BE2C (cell line): ENCODE results near the gene KRTAP4-8.

Source experiments
- DNase-seq: peaks from one replicate; pipeline ENCODE4 v3.0.0-alpha.2; 2020
- H3K27me3 ChIP-seq: fragments of 250-450 bp; sonication (Bioruptor Pico); 2 replicates; pipeline ENCODE4 v1.5.1; 2020; ENCODE audit warnings: mild to moderate bottlenecking
- H3K36me3 ChIP-seq: fragments of 250-450 bp; sonication (Bioruptor Pico); 2 replicates; pipeline ENCODE4 v1.5.1; 2020; ENCODE audit warnings: mild to moderate bottlenecking
- H3K4me1 ChIP-seq: fragments of 250-450 bp; sonication (Bioruptor Pico); 2 replicates; pipeline ENCODE4 v1.5.1; 2020
- H3K4me3 ChIP-seq: 2 replicates; pipeline ENCODE4 v1.5.1; 2011; ENCODE audit warnings: low read depth, low read length
- H3K9me3 ChIP-seq: fragments of 250-450 bp; sonication (Bioruptor Pico); 2 replicates; pipeline ENCODE4 v1.5.1; 2020
- TF ChIP-seq, protein P1 (sequence below): IDR thresholded peaks from 2 replicates; pipeline ENCODE4 v1.5.1; 2012; ENCODE audit warnings: mild to moderate bottlenecking, low read depth, low read length

The KRTAP4-8 gene

GRCh38 chr17:41054025-41054424 is 43.9 kb downstream of the KRTAP4-8 start:
- no peak overlapping the region for H3K4me3 ChIP-seq
- no peaks in the 10 kb centered on the region for H3K9me3 ChIP-seq
- TF ChIP-seq, protein P1, sequence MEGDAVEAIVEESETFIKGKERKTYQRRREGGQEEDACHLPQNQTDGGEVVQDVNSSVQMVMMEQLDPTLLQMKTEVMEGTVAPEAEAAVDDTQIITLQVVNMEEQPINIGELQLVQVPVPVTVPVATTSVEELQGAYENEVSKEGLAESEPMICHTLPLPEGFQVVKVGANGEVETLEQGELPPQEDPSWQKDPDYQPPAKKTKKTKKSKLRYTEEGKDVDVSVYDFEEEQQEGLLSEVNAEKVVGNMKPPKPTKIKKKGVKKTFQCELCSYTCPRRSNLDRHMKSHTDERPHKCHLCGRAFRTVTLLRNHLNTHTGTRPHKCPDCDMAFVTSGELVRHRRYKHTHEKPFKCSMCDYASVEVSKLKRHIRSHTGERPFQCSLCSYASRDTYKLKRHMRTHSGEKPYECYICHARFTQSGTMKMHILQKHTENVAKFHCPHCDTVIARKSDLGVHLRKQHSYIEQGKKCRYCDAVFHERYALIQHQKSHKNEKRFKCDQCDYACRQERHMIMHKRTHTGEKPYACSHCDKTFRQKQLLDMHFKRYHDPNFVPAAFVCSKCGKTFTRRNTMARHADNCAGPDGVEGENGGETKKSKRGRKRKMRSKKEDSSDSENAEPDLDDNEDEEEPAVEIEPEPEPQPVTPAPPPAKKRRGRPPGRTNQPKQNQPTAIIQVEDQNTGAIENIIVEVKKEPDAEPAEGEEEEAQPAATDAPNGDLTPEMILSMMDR, result no peak
- no peaks in the 10 kb centered on the region for H3K4me1 ChIP-seq
- H3K36me3 ChIP-seq, result no peaks in the 10 kb centered on the region
- no peak for DNase-seq
- H3K27me3 ChIP-seq, result no peaks in the 10 kb centered on the region

DNA sequence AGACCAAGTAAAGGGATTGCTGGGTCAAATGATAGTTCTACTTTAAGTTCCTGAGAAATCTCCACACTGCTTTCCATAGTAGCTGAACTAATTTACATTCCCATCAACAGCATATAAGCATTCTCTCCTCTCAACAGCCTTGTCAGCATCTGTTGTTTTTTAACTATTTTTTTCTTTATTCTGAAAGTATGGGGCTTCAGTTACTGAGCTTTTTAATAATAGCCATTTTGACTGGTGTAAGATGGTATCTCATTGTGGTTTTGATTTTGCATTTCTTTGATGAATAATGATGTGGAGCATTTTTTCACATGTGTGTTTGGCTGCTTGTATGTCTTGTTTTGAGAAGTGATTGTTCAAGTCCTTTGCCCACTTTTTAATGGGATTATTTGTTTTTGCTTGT is 45.4 kb downstream of the KRTAP4-8 start:
- TF ChIP-seq, protein P1, result no peak
- Histone ChIP-seq H3K4me3 (no peak overlapping the region), H3K9me3 (no peaks in the 10 kb centered on the region), H3K4me1 (no peaks in the 10 kb centered on the region), H3K36me3 (no peaks in the 10 kb centered on the region), H3K27me3 (no peaks in the 10 kb centered on the region)
- DNase-seq, result no peak

- Histone ChIP-seq H3K4me3 (no peak overlapping the region), H3K4me1 (no peaks in the 10 kb centered on the region), H3K9me3 (no peaks in the 10 kb centered on the region), H3K36me3 (no peaks in the 10 kb centered on the region), H3K27me3 (no peaks in the 10 kb centered on the region)
- TF ChIP-seq, protein P1, result no peak
- DNase-seq, result no peak
Observed at GRCh38 chr17:41049110-41049509, 48.8 kb downstream of the KRTAP4-8 start.

GRCh38 chr17:41048441-41048840 is 49.5 kb downstream of the KRTAP4-8 start:
- DNase-seq, result no peak
- H3K9me3 ChIP-seq, result no peaks in the 10 kb centered on the region

More at GRCh38 chr17:41048441-41048840, 49.5 kb downstream of the KRTAP4-8 start:
- H3K4me3 ChIP-seq, result no peak overlapping the region
- no peaks in the 10 kb centered on the region for H3K36me3 ChIP-seq
- H3K27me3 ChIP-seq, result no peaks in the 10 kb centered on the region
- H3K4me1 ChIP-seq, result no peaks in the 10 kb centered on the region
- TF ChIP-seq, protein P1, result no peak
